HG02938 (cell line): Measurements from ENCODE around the gene PPP6R3.
"Not testable (repeated sequence)": the region's sequence is repeated elsewhere in the genome, so short reads cannot be mapped to it uniquely, and the experiment has no call there.

Experiments
- ATAC-seq: cut with Tn5 transposase; IDR thresholded peaks from one replicate; pipeline ENCODE4 v1.9.1; 2021; ENCODE audit warnings: mild to moderate bottlenecking, moderate library complexity; ENCODE audit not compliant: unreplicated experiment

Gene PPP6R3

GRCh38 chr11:68523743-68524142 is 63.2 kb downstream of the PPP6R3 start:
- no peak for ATAC-seq

- no peak for ATAC-seq
Observed at GRCh38 chr11:68524213-68524612, 63.7 kb downstream of the PPP6R3 start.

- no peak for ATAC-seq
Observed at GRCh38 chr11:68524681-68525080, 64.1 kb downstream of the PPP6R3 start.

GRCh38 chr11:68525336-68525735 is 64.8 kb downstream of the PPP6R3 start:
- no peak for ATAC-seq

GRCh38 chr11:68525930-68526329 is 65.4 kb downstream of the PPP6R3 start:
- ATAC-seq: no peak

- ATAC-seq: no peak
Observed at GRCh38 chr11:68527585-68527984, 67.0 kb downstream of the PPP6R3 start.

- no peak for ATAC-seq
Observed at GRCh38 chr11:68528630-68529029, 68.1 kb downstream of the PPP6R3 start.

- ATAC-seq: no peak
Observed at GRCh38 chr11:68531129-68531693, 70.7 kb downstream of the PPP6R3 start.

GRCh38 chr11:68532727-68533369 is 72.3 kb downstream of the PPP6R3 start:
- ATAC-seq: no peak

- ATAC-seq: no peak
Observed at GRCh38 chr11:68533945-68534344, 73.4 kb downstream of the PPP6R3 start.

- no peak for ATAC-seq
Observed at GRCh38 chr11:68535098-68535497, 74.5 kb downstream of the PPP6R3 start.

GRCh38 chr11:68536706-68537105 is 76.2 kb downstream of the PPP6R3 start:
- ATAC-seq: no peak

GRCh38 chr11:68538025-68538424 is 77.5 kb downstream of the PPP6R3 start:
- ATAC-seq: no peak

GRCh38 chr11:68539395-68539794 is 78.8 kb downstream of the PPP6R3 start:
- no peak for ATAC-seq

- not testable (repeated sequence) for ATAC-seq
Observed at GRCh38 chr11:68540504-68540903, 80.0 kb downstream of the PPP6R3 start.

- no peak for ATAC-seq
Observed at GRCh38 chr11:68541116-68541515, 80.6 kb downstream of the PPP6R3 start.

GRCh38 chr11:68541991-68542390 is 81.4 kb downstream of the PPP6R3 start:
- ATAC-seq: no peak

- no peak for ATAC-seq
Observed at GRCh38 chr11:68542617-68543016, 82.1 kb downstream of the PPP6R3 start.

- ATAC-seq: no peak
Observed at GRCh38 chr11:68543594-68543993, 83.0 kb downstream of the PPP6R3 start.

GRCh38 chr11:68545347-68545746 is 84.8 kb downstream of the PPP6R3 start:
- ATAC-seq: no peak

- no peak for ATAC-seq
Observed at GRCh38 chr11:68545796-68546195, 85.2 kb downstream of the PPP6R3 start.

GRCh38 chr11:68546555-68546954 is 86.0 kb downstream of the PPP6R3 start:
- ATAC-seq: no peak
